Islet precursor cell (in vitro differentiated cells): ENCODE data around the gene GIPC1.

Source experiments
- DNase-seq: peaks from one replicate; pipeline ENCODE4 v3.0.0-alpha.2; 2018

The GIPC1 gene

GRCh38 chr19:14432791-14433553 lies 63.0 kb downstream of the GIPC1 start, which contains the start of gene PKN1:
TSS of gene PKN1 (plus strand) at chr19:14433306. CDS start at chr19:14433522, 216 bp downstream.
- no peak for DNase-seq

- DNase-seq: no peak
These were observed 65.2 kb downstream of the GIPC1 start for GRCh38 chr19:14430712-14431111.

- no peak for DNase-seq
These were observed 67.0 kb downstream of the GIPC1 start for GRCh38 chr19:14428882-14429416.
